Stomach (tissue), 4 donors: ENCODE measurements around the gene SNAP47.

ENCODE experiments used
- CTCF ChIP-seq, 7 experiments: fragments of 450-650 bp in 4 of 7; fragments of 200-600 bp in 3 of 7; sonication (generic) in 3 of 7; IDR thresholded peaks; one replicate each; pipeline ENCODE4 v1.5.1; 2016 to 2019; ENCODE audit warnings: antibody characterized with exemption in 7 of 7, control low read depth in 2 of 7, mild to moderate bottlenecking in 1 of 7
- POLR2A ChIP-seq, 4 donors: fragments of 450-650 bp; IDR thresholded peaks; one replicate each; pipeline ENCODE4 v1.6.1; 2016; ENCODE audit warnings: antibody characterized with exemption in 4 of 4, control low read depth in 2 of 4, mild to moderate bottlenecking in 1 of 4, moderate library complexity in 1 of 4
- POLR2AphosphoS5 ChIP-seq, 3 donors: sonication (generic); formaldehyde crosslinking; IDR thresholded peaks; one replicate each; pipeline ENCODE4 v1.6.1; 2016; ENCODE audit warnings: antibody characterized with exemption in 3 of 3

GRCh38 chr1:227739636-227740035 is 4.4 kb downstream of the SNAP47 start:
- no peak for TF ChIP-seq CTCF (IDR thresholded peaks at IDR 0.05)
- no peak for TF ChIP-seq POLR2A (IDR thresholded peaks at IDR 0.05)
- TF ChIP-seq POLR2AphosphoS5 (IDR thresholded peaks at IDR 0.05): no peak
